K562 (cell line): ENCODE results near the gene TTC5. TPM values are rescaled to one million over a fixed set of nuclear protein-coding genes. Genes with fewer than 3 reads are reported as not detected.

Source experiments
- BCLAF1 ChIP-seq, 2 experiments: fragments of 450-650 bp in 1 of 2; IDR thresholded peaks; 2 replicates each; pipeline ENCODE4 v1.6.1; 2011 to 2017; ENCODE audit warnings: low read depth in 2 of 2, antibody characterized with exemption in 1 of 2, borderline replicate concordance in 1 of 2, low read length in 1 of 2, mild to moderate bottlenecking in 1 of 2, mixed read lengths in 1 of 2; ENCODE audit not compliant: control insufficient read depth in 1 of 2
- CTCF ChIP-seq, 3 experiments: IDR thresholded peaks in 2 of 3; conservative IDR thresholded peaks in 1 of 3; 2 replicates each; pipeline ENCODE4 v1.5.1; 2011 to 2012; ENCODE audit warnings: low read length in 3 of 3, mild to moderate bottlenecking in 3 of 3, control low read depth in 2 of 3, improper control_type of control experiment in 1 of 3, inconsistent platforms in 1 of 3, low read depth in 1 of 3, mixed read lengths in 1 of 3, moderate library complexity in 1 of 3; ENCODE audit not compliant: insufficient read depth in 2 of 3
- EP300 ChIP-seq: IDR thresholded peaks from 2 replicates; pipeline ENCODE4 v1.6.1; 2012; ENCODE audit warnings: low read length, improper control_type of control experiment
- GABPB2 ChIP-seq: fragments of 250-450 bp; sonication (Bioruptor Pico); conservative IDR thresholded peaks from 2 replicates; pipeline ENCODE4 v1.5.1; 2021; ENCODE audit warnings: mild to moderate bottlenecking
- HDAC3 ChIP-seq: fragments of 450-650 bp; IDR thresholded peaks from 2 replicates; pipeline ENCODE4 v1.6.1; 2018; ENCODE audit warnings: borderline replicate concordance, mild to moderate bottlenecking, moderate library complexity; ENCODE audit not compliant: partially characterized antibody
- L3MBTL2 ChIP-seq: fragments of 450-650 bp; IDR thresholded peaks from 2 replicates; pipeline ENCODE4 v1.6.1; 2016; ENCODE audit warnings: mild to moderate bottlenecking, moderate library complexity
- LCOR ChIP-seq: sonication (generic); formaldehyde crosslinking; IDR thresholded peaks from 2 replicates; pipeline ENCODE4 v1.8.0; 2022; ENCODE audit warnings: mild to moderate bottlenecking, missing genetic modification reagents
- MCM5 ChIP-seq: fragments of 450-650 bp; IDR thresholded peaks from 2 replicates; pipeline ENCODE4 v1.6.1; 2016; ENCODE audit warnings: low read depth
- RAD21 ChIP-seq, 2 experiments: fragments of 250-450 bp in 1 of 2; fragments of 450-650 bp in 1 of 2; sonication (Bioruptor Pico) in 1 of 2; formaldehyde crosslinking in 1 of 2; IDR thresholded peaks in 1 of 2; conservative IDR thresholded peaks in 1 of 2; 2 replicates each; pipeline versions ENCODE4 v1.4.0 to v1.8.0; 2020 to 2022; ENCODE audit warnings: mild to moderate bottlenecking in 2 of 2, moderate library complexity in 1 of 2
- RFX5 ChIP-seq: IDR thresholded peaks from 2 replicates; pipeline ENCODE4 v1.6.1; 2011; ENCODE audit warnings: low read depth, mild to moderate bottlenecking, improper control_type of control experiment, low read length
- SIN3A ChIP-seq, 2 experiments: fragments of 150-350 bp in 1 of 2; IDR thresholded peaks; 2 replicates each; pipeline ENCODE4 v1.6.1; 2011 to 2016; ENCODE audit warnings: borderline replicate concordance in 2 of 2, low read depth in 2 of 2, low read length in 2 of 2, mild to moderate bottlenecking in 2 of 2, moderate library complexity in 2 of 2; ENCODE audit not compliant: control insufficient read depth in 1 of 2
- SPI1 ChIP-seq: IDR thresholded peaks from 2 replicates; pipeline ENCODE4 v1.6.1; 2011; ENCODE audit warnings: low read depth, low read length, control low read depth, borderline replicate concordance
- U2AF1 ChIP-seq: fragments of 200-400 bp; formaldehyde crosslinking; optimal IDR thresholded peaks from 2 replicates; pipeline ENCODE3; 2017; ENCODE audit warnings: mild to moderate bottlenecking, low read depth, low read length, moderate library complexity
- ZNF184 ChIP-seq: sonication (generic); formaldehyde crosslinking; IDR thresholded peaks from 2 replicates; pipeline ENCODE4 v1.5.0; 2020; ENCODE audit warnings: missing genetic modification reagents
- polyA plus RNA-seq, 8 experiments: library from polyadenylated mRNA; depleted of rRNA in 4 of 8; stranded (reverse) in 5 of 8; unstranded in 3 of 8; fragments of >200 nt; fragmentation: Nextera tagmentation in 2 of 8; fragmentation: Illumina TruSeq in 1 of 8; extraction: Ambion mirVana in 2 of 8; extraction: Trizol in 1 of 8; gene quantifications; 2 replicates each; pipeline versions ENCODE4 v1.2.1 to v1.2.3, GENCODE V29; 2011 to 2014; ENCODE audit warnings: inconsistent platforms in 1 of 8, missing spikeins in 1 of 8
- total RNA-seq, 7 experiments: library from RNA; depleted of rRNA in 6 of 7; stranded (reverse); fragments of >200 nt in 6 of 7; fragmentation: Illumina TruSeq in 2 of 7; extraction: Trizol in 2 of 7; gene quantifications; 2 replicates each; pipeline versions ENCODE4 v1.2.1 to v1.2.3, GENCODE V29; 2011 to 2021; ENCODE audit warnings: low replicate concordance in 1 of 7
- TF ChIP-seq, protein P1 (sequence below): fragments of 250-450 bp; sonication (Bioruptor Pico); IDR thresholded peaks from 2 replicates; pipeline ENCODE4 v1.4.0; 2020; ENCODE audit warnings: mild to moderate bottlenecking, moderate library complexity
- TF ChIP-seq, protein P2 (sequence below): fragments of 250-450 bp; sonication (Bioruptor Pico); IDR thresholded peaks from 2 replicates; pipeline ENCODE4 v1.5.0; 2021

Gene TTC5
- total and polyA plus RNA-seq, 9 of the 15 experiments (the other 6 are each of a cell fraction or from before 2014, with no cell fraction given), result 4.8 to 17.1 (median 7.5) TPM

- TF ChIP-seq CTCF (IDR thresholded peaks at IDR 0.05 in 2 of 3, conservative IDR thresholded peaks at IDR 0.05 in 1 of 3; ENCODE audit: insufficient read depth in 2 of 3, low read depth in 1 of 3, low read length in 3 of 3) (peak; percentile 79 to 82 (median 81)), LCOR (CRISPR knock-in tag) (0 out of 2 replicates have a peak, but pooled peaks have one; percentile 59), RFX5 (no peak), BCLAF1 (IDR thresholded peaks at IDR 0.05; ENCODE audit: borderline replicate concordance in 1 of 2, control insufficient read depth in 1 of 2, low read depth in 2 of 2, low read length in 1 of 2) (peak in 1 of 2 experiments; percentile 76; a peak in 1 of 4 replicates), SIN3A (IDR thresholded peaks at IDR 0.05; ENCODE audit: borderline replicate concordance in 2 of 2, control insufficient read depth in 1 of 2, low read depth in 2 of 2, low read length in 2 of 2) (peak; percentile 79 to 83; a peak in 2 of 4 replicates), U2AF1 (no peak), SPI1 (no peak), EP300 (peak; percentile 35; the same call in 1 of the 2 replicates), GABPB2 (no peak), HDAC3 (peak; percentile 43), MCM5 (no peak), ZNF184 (CRISPR knock-in tag) (no peak), L3MBTL2 (peak; percentile 53; the same call in 1 of the 2 replicates), RAD21 (CRISPR knock-in tag; conservative IDR thresholded peaks at IDR 0.05 in 1 of 2, IDR thresholded peaks at IDR 0.05 in 1 of 2) (peak; percentile 39 to 49; a peak in 3 of 4 replicates)
- TF ChIP-seq, protein P1, sequence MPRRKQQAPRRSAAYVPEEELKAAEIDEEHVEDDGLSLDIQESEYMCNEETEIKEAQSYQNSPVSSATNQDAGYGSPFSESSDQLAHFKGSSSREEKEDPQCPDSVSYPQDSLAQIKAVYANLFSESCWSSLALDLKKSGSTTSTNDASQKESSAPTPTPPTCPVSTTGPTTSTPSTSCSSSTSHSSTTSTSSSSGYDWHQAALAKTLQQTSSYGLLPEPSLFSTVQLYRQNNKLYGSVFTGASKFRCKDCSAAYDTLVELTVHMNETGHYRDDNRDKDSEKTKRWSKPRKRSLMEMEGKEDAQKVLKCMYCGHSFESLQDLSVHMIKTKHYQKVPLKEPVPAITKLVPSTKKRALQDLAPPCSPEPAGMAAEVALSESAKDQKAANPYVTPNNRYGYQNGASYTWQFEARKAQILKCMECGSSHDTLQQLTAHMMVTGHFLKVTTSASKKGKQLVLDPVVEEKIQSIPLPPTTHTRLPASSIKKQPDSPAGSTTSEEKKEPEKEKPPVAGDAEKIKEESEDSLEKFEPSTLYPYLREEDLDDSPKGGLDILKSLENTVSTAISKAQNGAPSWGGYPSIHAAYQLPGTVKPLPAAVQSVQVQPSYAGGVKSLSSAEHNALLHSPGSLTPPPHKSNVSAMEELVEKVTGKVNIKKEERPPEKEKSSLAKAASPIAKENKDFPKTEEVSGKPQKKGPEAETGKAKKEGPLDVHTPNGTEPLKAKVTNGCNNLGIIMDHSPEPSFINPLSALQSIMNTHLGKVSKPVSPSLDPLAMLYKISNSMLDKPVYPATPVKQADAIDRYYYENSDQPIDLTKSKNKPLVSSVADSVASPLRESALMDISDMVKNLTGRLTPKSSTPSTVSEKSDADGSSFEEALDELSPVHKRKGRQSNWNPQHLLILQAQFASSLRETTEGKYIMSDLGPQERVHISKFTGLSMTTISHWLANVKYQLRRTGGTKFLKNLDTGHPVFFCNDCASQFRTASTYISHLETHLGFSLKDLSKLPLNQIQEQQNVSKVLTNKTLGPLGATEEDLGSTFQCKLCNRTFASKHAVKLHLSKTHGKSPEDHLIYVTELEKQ (CRISPR knock-in tag), result no peak
- TF ChIP-seq, protein P2, sequence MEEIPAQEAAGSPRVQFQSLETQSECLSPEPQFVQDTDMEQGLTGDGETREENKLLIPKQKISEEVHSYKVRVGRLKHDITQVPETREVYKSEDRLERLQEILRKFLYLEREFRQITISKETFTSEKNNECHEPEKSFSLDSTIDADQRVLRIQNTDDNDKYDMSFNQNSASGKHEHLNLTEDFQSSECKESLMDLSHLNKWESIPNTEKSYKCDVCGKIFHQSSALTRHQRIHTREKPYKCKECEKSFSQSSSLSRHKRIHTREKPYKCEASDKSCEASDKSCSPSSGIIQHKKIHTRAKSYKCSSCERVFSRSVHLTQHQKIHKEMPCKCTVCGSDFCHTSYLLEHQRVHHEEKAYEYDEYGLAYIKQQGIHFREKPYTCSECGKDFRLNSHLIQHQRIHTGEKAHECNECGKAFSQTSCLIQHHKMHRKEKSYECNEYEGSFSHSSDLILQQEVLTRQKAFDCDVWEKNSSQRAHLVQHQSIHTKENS (CRISPR knock-in tag), result no peak
Measured at GRCh38 chr14:20305265-20306078, at the start of gene TTC5 (continued).
